GM19467 (cell line): ENCODE results near the gene AGK.

Experiments used
- ATAC-seq: cut with Tn5 transposase; IDR thresholded peaks from one replicate; pipeline ENCODE4 v1.9.1; 2021; ENCODE audit warnings: mild to moderate bottlenecking, moderate library complexity; ENCODE audit not compliant: unreplicated experiment

The AGK gene, protein sequence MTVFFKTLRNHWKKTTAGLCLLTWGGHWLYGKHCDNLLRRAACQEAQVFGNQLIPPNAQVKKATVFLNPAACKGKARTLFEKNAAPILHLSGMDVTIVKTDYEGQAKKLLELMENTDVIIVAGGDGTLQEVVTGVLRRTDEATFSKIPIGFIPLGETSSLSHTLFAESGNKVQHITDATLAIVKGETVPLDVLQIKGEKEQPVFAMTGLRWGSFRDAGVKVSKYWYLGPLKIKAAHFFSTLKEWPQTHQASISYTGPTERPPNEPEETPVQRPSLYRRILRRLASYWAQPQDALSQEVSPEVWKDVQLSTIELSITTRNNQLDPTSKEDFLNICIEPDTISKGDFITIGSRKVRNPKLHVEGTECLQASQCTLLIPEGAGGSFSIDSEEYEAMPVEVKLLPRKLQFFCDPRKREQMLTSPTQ

DNA sequence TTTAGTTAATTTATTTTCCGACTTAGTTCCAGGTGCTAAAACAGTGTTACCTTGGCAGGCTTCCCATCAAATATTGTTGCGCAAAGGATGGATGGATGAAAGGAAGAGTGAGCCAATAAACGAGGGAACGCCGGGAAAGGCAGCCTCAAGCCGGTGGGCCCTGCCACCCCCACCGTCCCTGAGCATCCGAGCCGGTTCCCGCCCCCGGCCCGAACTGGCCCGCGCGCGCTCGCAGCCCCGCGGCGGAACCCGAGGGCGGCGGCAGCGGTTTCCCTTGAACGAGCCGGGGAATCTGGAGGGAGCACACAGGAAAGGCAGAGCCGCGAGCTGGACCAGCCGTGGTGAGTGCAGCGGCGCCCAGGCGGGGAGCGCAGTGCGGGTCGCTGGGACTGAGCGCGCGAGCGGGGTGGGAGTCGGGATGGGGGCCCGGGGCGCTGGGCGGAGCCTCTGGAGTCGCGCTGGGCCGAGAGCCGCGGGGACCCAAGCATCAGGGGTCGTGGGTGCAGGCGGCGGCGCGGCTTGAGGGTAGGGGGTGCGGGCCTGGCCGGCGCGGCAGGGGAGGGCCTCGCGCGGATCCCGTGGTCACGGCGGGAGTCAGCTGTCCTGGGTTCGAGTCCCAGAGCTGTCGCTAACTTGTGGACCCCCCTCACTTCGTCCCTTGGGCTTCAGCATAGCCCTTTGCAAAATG is at the start of gene AGK:
Gene AGK, plus strand, starts transcription at position 317 of the 688 bp plus-strand sequence. CDS start 4,057 bp downstream, outside the sequence.
- peak; percentile 89 for ATAC-seq

DNA sequence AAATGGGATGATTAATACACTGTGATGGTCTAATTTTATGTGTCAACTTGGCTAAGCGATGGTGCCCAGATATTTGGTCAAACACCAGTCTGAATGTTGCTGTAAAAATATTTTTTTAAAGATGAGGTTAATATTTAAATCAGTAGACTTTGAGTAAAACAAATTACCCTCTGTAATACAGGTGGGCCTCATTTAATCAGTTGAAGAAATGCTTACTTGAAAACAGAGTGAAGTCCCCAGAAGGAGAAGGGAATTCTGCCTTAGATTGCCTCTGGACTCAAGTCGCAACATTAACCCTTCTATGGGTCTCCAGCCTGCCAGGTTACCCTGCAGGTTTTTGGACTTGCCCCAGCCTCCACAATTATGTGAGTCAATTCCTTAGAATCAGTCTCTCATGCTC is 49.8 kb upstream of the AGK start:
- no peak for ATAC-seq

DNA sequence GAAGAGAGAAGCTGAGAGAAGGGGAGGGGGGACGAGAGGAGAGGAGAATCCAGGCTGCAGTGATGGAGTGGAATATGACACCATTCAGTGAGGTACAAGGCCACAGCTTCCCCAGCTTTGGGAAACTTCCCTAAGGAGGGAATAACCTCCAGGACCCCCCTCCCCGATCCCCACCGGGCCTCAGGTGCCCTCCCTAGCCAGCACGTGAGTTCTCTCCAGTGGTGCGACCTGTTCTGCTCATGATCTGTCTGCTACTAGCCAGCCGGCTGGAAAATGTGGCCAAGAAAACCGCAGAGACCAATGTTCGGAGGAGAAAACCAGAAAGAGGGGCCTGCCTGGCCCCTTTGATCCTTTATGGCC is 39.9 kb upstream of the AGK start:
- ATAC-seq: no peak

DNA sequence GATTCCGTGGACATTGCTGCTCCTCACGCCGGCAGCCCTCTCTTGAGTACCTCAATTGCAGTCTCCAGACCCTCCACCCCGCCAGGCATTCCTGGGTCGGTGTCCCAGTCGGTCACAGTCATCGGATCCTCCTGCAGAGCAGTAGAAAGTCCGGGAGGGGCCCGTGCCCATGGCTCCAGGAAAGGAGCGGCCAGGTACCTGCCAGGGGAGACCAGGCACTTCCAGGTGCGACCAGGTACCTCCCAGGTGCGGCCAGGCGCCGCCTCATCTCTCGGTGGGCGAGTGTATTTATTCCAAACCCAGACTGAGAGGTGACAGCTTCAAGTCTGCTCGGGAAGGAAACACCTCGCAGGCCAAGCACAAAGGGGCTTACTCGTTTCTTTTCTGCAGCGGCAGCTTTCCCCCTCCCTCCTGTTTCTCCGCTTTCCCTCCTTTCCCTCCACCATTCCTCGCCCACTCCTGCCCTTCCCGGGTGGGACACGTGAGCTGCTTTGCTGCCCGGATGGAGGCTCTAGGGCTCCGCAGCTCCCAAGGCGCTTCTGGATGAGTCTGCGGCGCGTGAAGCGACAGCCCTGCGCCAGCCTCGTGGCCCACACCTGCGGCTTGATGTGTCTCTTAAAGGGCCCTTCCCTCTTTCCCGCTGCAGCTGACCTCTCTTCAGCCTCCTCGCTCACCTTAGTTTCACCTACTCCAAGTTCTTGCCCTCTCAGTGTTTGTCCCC is 39.4 kb upstream of the AGK start:
- ATAC-seq: no peak

DNA sequence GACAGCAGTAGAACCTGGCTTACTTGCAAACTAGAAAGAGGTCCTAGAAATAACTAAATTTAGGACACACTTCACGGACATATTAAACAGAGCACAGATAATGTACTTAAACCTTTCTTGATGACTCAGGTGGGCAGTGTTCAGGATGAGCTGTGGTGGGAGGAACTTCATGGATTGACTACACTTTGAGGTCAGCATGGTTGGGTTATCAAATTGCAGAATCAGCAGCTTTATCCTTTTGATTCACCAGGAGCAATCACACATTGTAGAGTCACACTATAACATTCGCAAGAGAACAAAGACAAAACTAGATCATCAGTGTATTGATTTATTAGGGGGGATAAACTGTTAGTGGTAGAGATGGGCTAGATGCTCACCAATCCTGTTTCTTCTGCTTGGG is 38.6 kb upstream of the AGK start:
- ATAC-seq: no peak

DNA sequence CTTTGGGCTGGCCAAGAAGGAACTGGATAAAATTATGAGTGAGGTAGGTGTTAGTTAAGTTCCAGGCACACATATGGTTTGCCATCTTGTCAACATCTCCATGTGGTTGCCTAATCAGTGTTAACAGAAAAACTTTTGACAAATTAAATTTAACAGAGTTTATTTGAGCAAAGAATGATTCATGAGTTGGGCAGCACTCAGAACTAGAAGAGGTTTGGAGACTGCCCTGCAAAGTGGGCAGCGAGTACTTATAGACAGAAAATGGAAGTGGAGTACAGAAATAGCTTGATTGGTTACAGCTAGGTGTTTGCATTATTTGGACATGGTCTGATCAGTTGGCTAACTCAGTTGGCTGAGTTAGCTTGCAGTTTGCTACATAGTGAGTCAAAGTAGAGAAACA is 37.5 kb upstream of the AGK start:
- ATAC-seq: no peak

DNA sequence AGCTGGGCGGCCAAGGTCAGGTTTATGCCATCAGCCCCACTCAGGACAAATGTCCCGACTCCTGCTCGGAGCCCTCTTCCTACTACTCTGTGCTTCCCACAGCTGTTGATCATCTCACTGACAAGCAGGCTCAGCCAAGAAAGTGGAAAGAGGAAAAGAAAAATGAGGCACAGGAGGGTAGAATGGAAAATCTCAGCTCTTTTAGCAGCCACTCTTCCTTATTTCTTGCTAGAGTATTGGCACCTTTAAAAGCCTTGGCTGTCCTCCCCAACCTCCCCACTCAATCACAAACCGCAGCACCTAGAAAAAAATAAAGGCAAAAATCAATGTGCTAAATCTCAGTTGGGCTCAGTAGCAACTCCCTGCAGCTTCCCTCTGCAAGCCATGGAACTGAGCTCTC is 35.3 kb upstream of the AGK start:
- no peak for ATAC-seq

DNA sequence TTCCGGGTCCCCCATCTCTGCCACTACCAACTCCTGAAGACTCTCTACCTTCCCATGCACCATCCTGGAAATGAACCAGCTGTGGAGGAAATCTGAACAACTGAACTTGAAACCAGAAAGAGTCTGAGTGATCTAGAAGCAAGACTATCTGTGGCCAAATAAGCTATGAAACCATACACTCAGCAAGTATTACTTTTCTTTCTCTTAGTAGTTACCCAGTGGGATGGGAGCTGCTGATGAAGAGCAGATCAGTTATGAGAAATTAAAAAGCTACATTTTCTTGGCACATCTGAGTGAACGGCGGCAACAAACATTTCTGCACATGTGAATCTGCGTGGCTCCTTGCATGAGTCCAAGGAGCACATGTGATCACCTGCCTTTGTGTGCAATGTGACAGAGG is 31.6 kb upstream of the AGK start:
- ATAC-seq: no peak

DNA sequence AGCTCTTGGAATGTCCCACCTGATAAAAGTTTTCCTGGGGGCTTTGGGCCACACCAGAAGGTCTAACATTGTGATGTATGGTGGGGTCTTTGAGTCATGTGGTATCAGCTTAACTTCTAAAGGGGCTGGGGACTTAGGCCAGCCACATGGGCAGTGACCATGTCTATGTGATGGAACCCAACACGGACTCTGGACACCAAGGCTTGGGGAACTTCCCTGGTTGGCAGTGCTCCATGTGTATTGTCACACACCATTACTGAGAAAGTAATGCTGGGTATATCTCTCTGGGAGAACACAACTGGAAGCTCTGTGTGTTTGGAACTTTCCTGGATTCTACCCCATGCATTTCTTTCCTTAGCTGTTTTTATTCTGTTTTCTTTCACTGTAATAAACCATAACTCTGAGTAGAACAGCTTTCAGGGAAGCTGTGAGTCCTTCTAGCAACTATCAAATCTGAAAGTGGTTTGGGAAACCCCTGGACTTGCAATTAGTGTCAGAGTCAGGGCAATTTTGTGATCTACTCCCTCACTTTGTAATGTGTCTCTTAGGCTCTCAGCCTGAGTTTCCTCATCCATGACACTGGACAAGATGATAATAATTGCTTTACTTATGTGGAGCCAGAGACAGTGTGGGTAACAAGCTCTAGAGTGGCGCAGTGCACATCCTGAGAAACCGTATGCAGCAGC is 28.4 kb upstream of the AGK start:
- no peak for ATAC-seq

DNA sequence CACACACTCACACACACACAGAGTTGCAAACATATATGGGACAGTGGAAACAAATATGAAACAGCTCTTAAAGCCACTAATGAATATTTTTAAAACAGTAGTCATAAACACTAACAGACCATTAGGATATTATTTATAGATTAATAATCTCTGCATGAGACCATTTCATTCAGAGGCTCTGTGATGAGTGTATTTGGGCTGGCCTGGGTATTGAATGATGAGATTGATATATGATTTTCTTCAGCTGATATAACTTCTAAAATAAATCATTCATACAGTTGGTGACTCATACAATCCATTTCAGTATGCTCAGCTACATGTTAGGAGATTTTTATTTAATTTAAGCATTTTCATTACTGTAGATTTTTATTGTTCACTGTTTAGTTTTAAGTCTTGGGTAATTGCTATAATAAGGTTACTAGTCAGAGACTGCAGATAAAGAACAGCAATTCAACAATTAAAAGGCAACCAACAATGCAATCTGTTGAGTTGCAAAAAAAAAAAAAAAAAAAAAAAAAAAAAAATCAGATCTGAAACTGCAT is 25.2 kb upstream of the AGK start:
- ATAC-seq: no peak

DNA sequence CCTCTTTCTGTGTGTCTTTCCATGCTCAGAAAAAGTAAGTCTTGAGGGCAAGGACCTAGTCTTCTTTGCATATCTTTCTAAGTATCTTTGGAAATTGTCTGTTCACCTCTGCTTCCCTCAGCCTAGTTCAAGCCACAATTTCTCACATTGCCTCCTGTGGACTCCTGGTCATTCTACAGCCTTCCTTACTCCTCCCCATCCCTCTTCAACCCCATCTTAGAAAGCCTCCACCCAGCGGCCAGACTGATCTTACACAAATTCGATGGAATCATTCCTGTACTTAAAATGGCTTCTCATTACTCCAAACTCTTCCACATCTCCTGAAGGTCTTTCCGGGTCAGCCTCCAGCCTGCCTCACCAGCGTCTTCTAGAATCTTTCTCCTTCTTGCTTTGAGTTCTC is 24.1 kb upstream of the AGK start:
- no peak for ATAC-seq

DNA sequence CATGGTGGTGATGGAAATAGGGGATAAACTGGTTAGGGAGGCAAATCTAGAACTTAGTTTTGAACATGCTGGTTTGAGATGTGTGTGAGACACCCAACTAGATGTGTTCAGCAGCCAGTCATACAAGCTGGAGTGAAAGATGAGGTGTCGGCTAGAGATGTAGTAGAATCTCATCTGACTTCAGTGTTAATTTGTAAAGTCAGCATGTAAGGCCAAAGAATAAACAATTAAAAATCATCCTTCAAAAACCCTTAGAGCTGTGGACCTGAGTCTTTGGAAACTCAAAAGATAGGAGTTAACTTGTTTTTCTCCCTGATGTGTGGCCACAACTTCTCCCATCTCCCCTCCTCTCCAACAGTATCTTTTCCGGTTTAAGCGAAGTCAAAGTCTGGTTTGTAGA is 22.8 kb upstream of the AGK start:
- ATAC-seq: no peak

DNA sequence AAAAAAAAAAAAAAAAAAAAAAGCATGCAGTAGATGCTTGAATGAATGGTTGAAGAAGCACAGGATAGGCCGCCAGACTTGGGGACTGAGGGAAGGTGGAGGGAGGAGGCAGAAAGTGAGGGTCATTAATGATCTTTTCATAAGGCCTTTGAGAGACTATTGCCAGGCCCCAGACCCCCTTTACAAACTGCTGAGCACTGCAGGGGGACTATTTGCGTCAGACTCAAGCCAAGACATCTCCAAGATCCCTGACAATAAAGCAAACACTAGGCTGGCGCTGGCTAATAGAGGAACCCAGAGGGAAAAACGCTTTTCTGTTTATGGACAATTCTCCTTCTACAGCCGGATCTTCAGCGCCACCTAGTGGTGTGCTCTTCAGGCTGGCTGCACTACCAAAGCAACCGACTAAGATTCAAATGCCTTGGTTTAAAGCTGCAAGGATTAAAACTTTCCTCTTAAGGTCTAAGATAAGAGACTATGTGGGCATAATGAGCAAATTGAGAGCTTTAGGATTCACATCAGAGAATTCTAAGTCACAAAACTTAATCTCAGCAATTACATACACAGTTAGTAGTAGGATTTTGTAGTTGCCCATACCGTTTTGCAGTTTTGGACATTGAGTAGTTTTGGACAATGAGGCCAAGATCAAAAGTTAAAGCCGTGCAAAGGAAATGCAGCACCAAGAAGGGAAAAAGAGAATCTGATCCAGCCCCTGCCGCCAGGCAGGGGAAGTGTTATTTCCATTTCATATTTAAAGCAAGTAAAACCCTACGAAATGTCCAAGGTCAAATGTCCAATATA is 17.9 kb upstream of the AGK start:
- ATAC-seq: no peak

DNA sequence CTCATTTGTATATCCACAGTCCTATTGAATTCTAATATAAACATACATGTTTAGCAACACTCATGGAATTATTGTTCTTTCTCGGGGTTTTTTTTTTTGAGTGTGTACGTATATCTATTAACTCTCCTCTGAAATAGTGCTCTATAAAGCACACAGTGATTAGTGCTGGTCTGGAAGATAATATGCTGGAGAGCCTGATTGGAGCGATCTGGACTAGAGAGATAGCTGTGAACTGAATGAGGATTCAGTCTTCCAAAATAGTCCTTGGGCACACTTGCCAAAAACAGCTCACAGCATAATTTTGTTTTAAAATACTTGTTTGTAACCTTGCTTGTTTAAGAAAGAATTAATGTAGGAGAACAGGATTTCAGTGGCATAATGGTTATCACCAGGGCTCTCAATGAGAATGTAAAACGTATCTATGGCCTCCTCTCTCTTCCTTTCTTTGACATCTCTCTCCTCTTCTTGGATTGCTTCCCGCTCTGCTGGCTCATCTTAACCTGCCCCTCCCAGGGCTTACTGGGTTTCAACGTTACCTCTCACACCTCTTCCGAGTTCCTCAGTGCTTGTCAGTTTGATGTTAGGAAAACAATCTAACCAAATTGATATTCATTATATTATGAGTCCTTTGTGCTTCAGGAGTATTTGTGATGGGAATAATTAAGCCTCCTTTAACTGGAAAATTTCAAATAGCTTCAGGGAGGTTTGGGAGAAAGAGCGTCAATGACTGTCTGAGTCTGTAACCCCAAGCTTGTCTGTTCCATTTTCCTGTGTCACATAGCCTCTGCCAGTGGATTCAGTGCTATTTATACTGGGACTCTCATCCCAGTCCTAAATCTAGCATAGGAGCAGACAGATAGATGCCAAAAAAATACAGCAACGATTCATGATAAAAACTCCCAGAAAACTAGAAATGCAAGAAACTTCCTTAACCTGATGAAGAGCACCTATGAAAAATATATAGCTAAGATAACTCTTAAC is 16.2 kb upstream of the AGK start:
- no peak for ATAC-seq

DNA sequence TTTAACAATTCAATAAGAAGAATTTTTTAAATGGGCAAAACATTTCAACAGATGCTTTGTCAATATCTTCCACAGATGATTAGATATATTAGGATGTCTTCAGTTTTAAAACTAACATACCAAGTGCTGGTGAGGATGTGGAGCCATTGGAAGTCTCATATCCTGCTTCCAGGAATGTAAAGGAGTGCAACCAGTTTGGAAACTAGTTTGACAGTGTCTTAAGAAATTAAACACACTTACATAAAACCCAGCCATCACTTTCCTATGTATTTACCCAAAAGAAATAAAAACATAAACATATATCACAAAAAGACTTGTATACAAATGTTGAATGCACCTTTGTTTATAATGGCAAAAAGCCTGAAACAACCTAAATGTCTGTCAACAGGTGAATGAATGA is 13.3 kb upstream of the AGK start:
- ATAC-seq: no peak

DNA sequence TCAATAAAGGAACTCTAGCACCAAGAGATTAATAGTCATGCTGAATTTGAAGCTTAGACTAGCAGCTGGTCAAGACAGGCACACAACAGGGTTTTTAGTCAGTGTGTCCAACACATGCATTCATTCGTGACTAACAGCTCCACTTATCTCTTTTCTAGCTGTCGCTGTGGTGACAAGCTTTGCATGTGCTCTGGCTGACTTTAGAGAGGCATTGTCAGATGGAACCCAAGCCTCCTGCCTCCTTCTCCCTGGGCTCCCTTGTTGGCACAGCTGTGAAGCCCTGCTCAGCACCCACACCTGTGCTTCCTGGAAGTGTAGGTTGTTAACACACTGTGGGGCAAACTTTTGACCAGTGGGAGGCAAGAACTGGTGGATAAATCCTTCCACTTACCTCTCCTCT is 9.8 kb upstream of the AGK start:
- ATAC-seq: no peak

DNA sequence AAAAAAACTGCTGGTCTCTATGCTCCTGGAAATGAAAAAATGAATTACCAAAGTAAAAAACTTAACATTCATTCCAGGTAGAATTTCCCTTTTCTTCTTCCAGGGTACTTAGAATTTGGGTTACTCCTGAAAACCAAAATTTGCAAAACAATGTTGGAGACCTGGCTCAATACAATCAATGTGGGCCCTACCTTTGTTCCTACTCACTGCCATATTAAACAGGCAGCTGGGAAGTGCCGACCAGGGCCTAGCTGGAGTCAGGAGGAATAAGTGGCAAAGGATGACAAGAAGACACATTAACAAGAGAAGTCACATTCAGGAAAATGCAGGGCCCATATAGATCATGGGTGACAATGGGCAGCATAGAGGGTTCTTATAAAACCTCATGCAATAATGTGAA is 6.4 kb upstream of the AGK start:
- no peak for ATAC-seq

DNA sequence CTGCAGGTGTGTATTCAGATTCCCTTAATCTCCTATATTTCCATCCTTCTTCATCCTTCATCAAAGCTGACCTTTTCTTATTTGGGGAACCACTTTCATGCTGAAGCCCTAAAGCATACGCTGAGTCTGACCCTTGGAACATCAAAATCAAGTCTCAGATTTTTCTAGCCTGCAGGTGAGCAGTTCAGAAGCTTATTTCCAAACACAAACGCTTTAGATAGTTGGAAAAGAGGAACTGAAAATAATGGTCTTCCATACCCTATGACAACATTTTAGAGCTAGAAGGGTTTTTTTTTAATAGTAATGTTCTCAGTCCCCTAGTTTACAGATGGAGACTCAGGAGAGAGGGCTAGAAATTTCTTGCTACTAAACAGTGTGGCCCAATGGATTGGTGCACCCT is 1.6 kb upstream of the AGK start:
- no peak for ATAC-seq
